Effector memory CD4-positive, alpha-beta T cell (primary cell): Measurements from ENCODE around the gene ANKRD34A.
"Not testable (repeated sequence)": the region's sequence is repeated elsewhere in the genome, so short reads cannot be mapped to it uniquely, and the experiment has no call there.

ENCODE experiments used
- DNase-seq, 3 donors: peaks; one replicate each; pipeline ENCODE4 v3.0.0-alpha.2; 2020
- H3K27ac ChIP-seq: 2 replicates; pipeline ENCODE4 v1.7.0; 2013; ENCODE audit warnings: mild to moderate bottlenecking, low read length, moderate library complexity; ENCODE audit not compliant: insufficient read depth, poor library complexity, severe bottlenecking
- H3K27me3 ChIP-seq: replicated peaks from 2 replicates; pipeline ENCODE4 v1.7.0; 2013; ENCODE audit warnings: mild to moderate bottlenecking, low read length; ENCODE audit not compliant: insufficient read depth, control insufficient read depth, poor library complexity, severe bottlenecking
- H3K36me3 ChIP-seq: 2 replicates; pipeline ENCODE4 v1.7.0; 2013; ENCODE audit warnings: mild to moderate bottlenecking, low read length, moderate library complexity; ENCODE audit not compliant: control insufficient read depth, insufficient read depth
- H3K4me1 ChIP-seq: 2 replicates; pipeline ENCODE4 v1.7.0; 2013; ENCODE audit warnings: low read length, mild to moderate bottlenecking; ENCODE audit not compliant: control insufficient read depth, insufficient read depth, poor library complexity, severe bottlenecking
- H3K4me3 ChIP-seq: 2 replicates; pipeline ENCODE4 v1.7.0; 2013; ENCODE audit warnings: low read length, low read depth, mild to moderate bottlenecking; ENCODE audit not compliant: insufficient read depth, poor library complexity, severe bottlenecking
- H3K9me3 ChIP-seq: 2 replicates; pipeline ENCODE4 v1.7.0; 2013; ENCODE audit warnings: mild to moderate bottlenecking, low read length, moderate library complexity; ENCODE audit not compliant: control insufficient read depth

The ANKRD34A gene

GRCh38 chr1:145947551-145947950 is 16.8 kb downstream of the ANKRD34A start:
- DNase-seq: no peak
- no peaks in the 10 kb centered on the region for H3K9me3 ChIP-seq
- no peaks in the 10 kb centered on the region for H3K27me3 ChIP-seq
- no peaks in the 10 kb centered on the region for H3K4me1 ChIP-seq
- H3K36me3 ChIP-seq: peaks cover 28% of the 10 kb centered on the region
- H3K4me3 ChIP-seq: no peak overlapping the region
- no peak overlapping the region for H3K27ac ChIP-seq

GRCh38 chr1:145946477-145946986 is 17.8 kb downstream of the ANKRD34A start:
- Histone ChIP-seq H3K27ac (no peak overlapping the region), H3K4me1 (no peaks in the 10 kb centered on the region), H3K27me3 (no peaks in the 10 kb centered on the region), H3K36me3 (peaks cover 37% of the 10 kb centered on the region), H3K4me3 (no peak overlapping the region), H3K9me3 (no peaks in the 10 kb centered on the region)
- DNase-seq: no peak

DNA sequence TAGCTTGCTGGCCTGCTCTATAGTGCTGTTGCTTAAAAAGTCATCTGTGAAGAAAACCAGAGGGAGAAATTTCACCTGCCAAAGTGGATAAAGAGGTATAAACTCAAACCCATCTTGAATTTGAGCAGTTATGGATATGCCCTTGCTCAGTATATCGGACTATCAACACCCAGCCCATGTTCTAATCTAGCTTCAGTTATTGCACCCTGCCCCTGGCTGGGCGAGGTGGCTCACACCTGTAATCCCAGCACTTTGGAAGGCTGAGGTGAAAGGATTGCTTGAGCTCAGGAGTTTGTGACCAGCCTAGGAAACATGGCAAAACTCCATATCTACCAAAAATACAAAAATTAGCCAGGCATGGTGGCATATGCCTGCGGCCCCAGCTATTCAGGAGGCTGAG is 19.8 kb downstream of the ANKRD34A start:
- H3K27ac ChIP-seq: no peak overlapping the region
- H3K9me3 ChIP-seq: no peaks in the 10 kb centered on the region
- H3K27me3 ChIP-seq: no peaks in the 10 kb centered on the region
- no peak overlapping the region for H3K4me3 ChIP-seq
- no peaks in the 10 kb centered on the region for H3K4me1 ChIP-seq
- DNase-seq: no peak
- H3K36me3 ChIP-seq: peaks cover 39% of the 10 kb centered on the region

DNA sequence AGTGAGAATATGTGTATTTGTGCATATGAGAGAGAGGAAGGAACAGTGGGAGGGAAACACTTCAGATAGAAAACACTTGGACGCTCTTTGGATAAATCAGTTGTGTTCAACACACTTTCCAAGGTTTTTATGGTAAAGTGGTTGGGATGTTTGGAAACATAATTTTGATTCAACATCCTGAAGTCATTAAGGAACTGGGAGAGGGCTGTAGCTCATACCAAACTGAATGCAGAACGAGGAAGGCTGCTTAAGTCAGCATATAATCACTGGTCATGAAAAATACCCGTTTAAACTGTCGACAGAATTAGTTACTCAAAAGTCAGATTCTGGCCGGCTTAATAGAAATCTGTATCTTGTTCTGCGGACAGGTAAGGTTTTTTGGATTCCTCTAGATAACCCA is 21.5 kb downstream of the ANKRD34A start:
- H3K36me3 ChIP-seq: peaks cover 36% of the 10 kb centered on the region
- H3K27ac ChIP-seq: no peak overlapping the region
- no peaks in the 10 kb centered on the region for H3K4me1 ChIP-seq
- no peaks in the 10 kb centered on the region for H3K9me3 ChIP-seq
- no peak for DNase-seq
- H3K27me3 ChIP-seq: no peaks in the 10 kb centered on the region
- no peak overlapping the region for H3K4me3 ChIP-seq

DNA sequence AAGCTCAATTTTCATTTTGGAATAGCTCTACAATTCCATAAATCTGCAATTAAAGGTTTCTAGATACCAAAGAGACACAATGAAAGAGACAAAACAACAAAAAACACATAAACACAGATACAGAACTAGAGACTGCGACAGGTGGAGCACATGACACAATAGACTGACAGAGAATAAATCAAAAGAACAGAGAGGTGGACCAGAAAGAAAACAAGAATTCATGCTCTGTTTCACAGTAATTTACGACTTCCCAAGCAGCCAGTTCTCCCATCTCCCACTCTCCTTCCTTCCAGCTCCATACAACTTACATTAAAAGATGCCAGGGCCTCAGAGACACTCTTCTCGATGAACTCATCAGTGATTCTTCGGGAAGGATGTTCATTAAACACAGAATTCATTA is 22.0 kb downstream of the ANKRD34A start:
- no peak overlapping the region for H3K4me3 ChIP-seq

GRCh38 chr1:145937436-145937835 is 26.9 kb downstream of the ANKRD34A start:
- H3K4me1 ChIP-seq: peaks cover 6% of the 10 kb centered on the region
- peaks cover 36% of the 10 kb centered on the region for H3K36me3 ChIP-seq
- no peak overlapping the region for H3K27ac ChIP-seq
- H3K9me3 ChIP-seq: no peaks in the 10 kb centered on the region
- no peaks in the 10 kb centered on the region for H3K27me3 ChIP-seq
- no peak overlapping the region for H3K4me3 ChIP-seq
- no peak for DNase-seq

More for the DNA sequence above, 22.0 kb downstream of the ANKRD34A start:
- Histone ChIP-seq H3K36me3 (peaks cover 33% of the 10 kb centered on the region), H3K27me3 (no peaks in the 10 kb centered on the region), H3K9me3 (no peaks in the 10 kb centered on the region), H3K4me1 (no peaks in the 10 kb centered on the region), H3K27ac (no peak overlapping the region)
- DNase-seq: no peak

GRCh38 chr1:145936247-145936646 is 28.1 kb downstream of the ANKRD34A start:
- no peaks in the 10 kb centered on the region for H3K27me3 ChIP-seq
- no peak overlapping the region for H3K27ac ChIP-seq
- H3K9me3 ChIP-seq: no peaks in the 10 kb centered on the region
- no peak for DNase-seq
- H3K4me1 ChIP-seq: peaks cover 15% of the 10 kb centered on the region
- H3K4me3 ChIP-seq: no peak overlapping the region
- H3K36me3 ChIP-seq: peaks cover 26% of the 10 kb centered on the region

DNA sequence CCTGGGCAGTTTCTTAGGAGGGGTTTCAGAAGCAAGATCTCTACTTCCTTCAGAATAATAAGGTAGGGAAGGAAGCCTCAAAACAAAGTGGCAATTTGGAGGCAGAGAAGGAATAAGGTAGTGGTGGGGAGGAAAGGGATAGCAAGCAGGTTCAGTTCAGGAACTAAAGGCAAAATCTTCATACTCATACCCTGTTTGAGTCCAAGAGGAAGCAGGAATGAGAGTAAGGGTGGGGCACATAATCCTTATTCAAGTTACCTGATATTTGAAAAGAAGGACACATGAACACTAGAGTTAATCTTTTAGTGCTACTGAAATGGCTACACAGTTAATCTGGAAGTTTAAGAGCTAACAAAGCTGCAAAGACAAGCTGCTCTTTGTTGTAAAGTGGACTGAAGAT is 28.7 kb downstream of the ANKRD34A start:
- no peak overlapping the region for H3K27ac ChIP-seq
- H3K4me3 ChIP-seq: no peak overlapping the region
- H3K4me1 ChIP-seq: peaks cover 15% of the 10 kb centered on the region
- no peak for DNase-seq
- no peaks in the 10 kb centered on the region for H3K27me3 ChIP-seq
- peaks cover 26% of the 10 kb centered on the region for H3K36me3 ChIP-seq
- no peaks in the 10 kb centered on the region for H3K9me3 ChIP-seq

GRCh38 chr1:145932522-145933009 is 31.8 kb downstream of the ANKRD34A start:
- not testable (repeated sequence) for H3K4me3 ChIP-seq, H3K27me3 ChIP-seq, H3K9me3 ChIP-seq
- peak overlapping the region; percentile 49 for H3K27ac ChIP-seq
- peak in 2 of 3 donors; percentile 16 to 45 for DNase-seq
- peaks cover 15% of the 10 kb centered on the region for H3K4me1 ChIP-seq
- H3K36me3 ChIP-seq: peaks cover 26% of the 10 kb centered on the region

DNA sequence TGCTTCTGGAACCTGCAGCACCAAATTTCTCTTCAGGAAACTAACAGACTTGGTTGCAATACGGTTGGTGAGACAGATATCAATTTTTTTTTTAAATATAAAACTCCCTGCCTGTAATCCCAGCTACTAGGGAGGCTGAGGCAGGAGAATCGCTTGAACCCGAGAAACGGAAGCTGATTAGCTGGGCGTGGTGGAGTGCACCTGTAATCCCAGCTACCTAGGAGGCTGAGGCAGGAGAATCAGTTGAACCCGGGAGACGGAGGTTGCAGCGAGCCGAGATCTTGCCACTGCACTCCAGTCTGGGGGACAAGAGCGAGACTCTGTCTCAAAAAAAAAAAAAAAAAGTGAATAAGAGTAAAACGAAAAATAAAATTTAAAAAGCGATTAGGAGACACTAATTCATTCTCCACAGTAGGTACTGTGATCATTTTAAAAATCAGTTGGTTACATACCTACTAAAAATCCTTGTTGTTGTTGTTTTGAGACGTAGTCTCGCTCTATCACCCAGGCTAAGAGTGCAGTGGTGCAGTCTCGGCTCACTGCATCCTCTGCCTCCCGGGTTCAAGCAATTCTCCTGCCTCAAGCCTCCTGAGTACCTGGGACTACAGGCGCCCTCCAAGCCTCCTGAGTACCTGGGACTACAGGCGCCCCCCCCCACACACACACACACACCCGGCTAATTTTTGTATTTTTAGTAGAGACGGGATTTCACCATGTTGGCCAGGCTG is 36.3 kb downstream of the ANKRD34A start:
- DNase-seq: no peak
- no peaks in the 10 kb centered on the region for H3K9me3 ChIP-seq
- peak overlapping the region; percentile 79 for H3K4me3 ChIP-seq
- peak overlapping the region; percentile 98 for H3K27ac ChIP-seq
- no peaks in the 10 kb centered on the region for H3K27me3 ChIP-seq
- H3K36me3 ChIP-seq: peaks cover 9% of the 10 kb centered on the region
- H3K4me1 ChIP-seq: peaks cover 20% of the 10 kb centered on the region
